ENCODE results near the gene CHIC1.
"Not testable (repeated sequence)": the region's sequence is repeated elsewhere in the genome, so short reads cannot be mapped to it uniquely, and the experiment has no call there.

The CHIC1 gene

DNA sequence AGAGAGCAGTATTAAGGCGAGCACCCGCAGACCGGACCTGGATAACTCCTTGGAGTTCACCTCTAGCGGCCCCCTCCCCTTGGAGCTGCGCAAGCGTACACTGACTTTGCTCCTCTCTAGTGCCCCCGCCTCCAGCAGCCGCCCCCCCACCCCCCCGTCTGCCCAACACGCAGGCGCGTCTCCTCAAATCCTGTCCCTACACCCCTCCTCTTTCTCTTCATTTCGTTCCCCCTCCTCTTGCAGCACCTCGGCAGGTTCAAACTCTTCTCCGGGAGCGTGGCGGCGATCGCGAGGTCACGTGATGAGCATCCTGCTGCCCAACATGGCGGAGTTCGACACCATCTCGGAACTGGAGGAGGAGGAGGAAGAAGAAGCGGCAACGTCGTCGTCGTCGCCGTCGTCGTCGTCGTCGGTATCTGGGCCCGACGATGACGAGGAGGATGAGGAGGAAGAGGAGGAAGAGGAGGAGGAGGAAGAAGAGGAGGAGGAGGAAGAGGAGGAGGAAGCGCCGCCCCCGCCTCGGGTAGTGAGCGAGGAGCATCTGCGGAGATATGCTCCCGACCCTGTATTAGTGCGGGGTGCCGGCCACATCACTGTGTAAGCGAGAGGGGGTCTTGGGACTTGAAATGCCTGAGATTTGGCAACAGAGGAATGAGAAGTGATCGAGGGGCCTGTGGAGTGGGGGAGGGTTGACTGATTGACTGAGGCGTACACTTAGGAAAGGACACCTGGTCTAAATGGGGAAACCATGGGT lies at the start of gene CHIC1:
Gene CHIC1, plus strand, starts transcription at position 214 of the 754 bp plus-strand sequence. Its CDS starts 88 bp downstream, at position 302.
- peak within 1 kb of the TSS; percentile 61 for H3K4me3 ChIP-seq (ENCODE audit: control insufficient read depth, low read depth, low read length)
- TF ChIP-seq, protein P1, sequence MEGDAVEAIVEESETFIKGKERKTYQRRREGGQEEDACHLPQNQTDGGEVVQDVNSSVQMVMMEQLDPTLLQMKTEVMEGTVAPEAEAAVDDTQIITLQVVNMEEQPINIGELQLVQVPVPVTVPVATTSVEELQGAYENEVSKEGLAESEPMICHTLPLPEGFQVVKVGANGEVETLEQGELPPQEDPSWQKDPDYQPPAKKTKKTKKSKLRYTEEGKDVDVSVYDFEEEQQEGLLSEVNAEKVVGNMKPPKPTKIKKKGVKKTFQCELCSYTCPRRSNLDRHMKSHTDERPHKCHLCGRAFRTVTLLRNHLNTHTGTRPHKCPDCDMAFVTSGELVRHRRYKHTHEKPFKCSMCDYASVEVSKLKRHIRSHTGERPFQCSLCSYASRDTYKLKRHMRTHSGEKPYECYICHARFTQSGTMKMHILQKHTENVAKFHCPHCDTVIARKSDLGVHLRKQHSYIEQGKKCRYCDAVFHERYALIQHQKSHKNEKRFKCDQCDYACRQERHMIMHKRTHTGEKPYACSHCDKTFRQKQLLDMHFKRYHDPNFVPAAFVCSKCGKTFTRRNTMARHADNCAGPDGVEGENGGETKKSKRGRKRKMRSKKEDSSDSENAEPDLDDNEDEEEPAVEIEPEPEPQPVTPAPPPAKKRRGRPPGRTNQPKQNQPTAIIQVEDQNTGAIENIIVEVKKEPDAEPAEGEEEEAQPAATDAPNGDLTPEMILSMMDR (IDR thresholded peaks at IDR 0.05; ENCODE audit: control insufficient read depth, insufficient read depth, low read depth, low read length, missing control alignments), result no peak
- no peak for DNase-seq (ENCODE audit: low read depth)

DNA sequence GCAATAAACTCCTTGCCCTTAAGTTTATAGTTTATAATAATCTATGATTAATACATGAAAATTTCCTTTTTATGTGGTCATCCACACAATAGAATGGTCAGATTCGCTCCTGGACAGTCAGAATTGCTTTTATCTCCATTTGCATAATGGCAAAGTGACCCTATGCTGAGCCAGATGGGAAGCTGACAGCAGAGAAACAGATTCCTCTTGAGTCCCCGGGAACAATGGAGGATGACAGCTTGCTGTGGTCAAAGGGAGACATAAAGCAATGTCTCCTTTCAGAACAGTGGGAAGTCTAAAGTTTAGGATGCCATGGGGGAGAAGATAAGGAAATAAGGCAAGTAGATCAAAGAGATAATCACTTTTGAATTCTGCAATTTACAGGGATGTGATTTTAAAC lies 40.2 kb upstream of the CHIC1 start:
- not testable (repeated sequence) for H3K4me3 ChIP-seq (ENCODE audit: control insufficient read depth, low read depth, low read length); DNase-seq (ENCODE audit: low read depth)

DNA sequence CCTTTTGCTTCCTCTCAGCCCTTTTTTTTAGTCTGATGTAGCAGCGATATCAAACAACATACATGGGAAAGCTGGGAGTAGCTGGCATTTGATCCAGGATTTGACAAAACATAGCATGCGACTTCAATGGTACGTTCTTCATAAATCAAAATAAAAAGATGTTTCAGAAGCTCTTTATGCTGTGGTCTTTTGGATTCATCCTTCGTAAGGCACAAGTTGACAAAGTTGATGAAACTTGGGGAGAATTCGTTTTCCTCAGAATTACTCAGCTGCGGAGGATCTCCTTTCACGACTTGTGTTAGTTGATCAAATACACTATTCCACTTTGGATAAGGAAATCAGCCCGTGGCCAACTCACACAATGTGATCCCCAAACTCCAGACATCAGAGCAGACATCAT lies 38.1 kb upstream of the CHIC1 start:
- DNase-seq (ENCODE audit: low read depth), result no peak
- TF ChIP-seq, protein P1 (IDR thresholded peaks at IDR 0.05; ENCODE audit: control insufficient read depth, insufficient read depth, low read depth, low read length, missing control alignments), result no peak
- no peak overlapping the region for H3K4me3 ChIP-seq (ENCODE audit: control insufficient read depth, low read depth, low read length)

DNA sequence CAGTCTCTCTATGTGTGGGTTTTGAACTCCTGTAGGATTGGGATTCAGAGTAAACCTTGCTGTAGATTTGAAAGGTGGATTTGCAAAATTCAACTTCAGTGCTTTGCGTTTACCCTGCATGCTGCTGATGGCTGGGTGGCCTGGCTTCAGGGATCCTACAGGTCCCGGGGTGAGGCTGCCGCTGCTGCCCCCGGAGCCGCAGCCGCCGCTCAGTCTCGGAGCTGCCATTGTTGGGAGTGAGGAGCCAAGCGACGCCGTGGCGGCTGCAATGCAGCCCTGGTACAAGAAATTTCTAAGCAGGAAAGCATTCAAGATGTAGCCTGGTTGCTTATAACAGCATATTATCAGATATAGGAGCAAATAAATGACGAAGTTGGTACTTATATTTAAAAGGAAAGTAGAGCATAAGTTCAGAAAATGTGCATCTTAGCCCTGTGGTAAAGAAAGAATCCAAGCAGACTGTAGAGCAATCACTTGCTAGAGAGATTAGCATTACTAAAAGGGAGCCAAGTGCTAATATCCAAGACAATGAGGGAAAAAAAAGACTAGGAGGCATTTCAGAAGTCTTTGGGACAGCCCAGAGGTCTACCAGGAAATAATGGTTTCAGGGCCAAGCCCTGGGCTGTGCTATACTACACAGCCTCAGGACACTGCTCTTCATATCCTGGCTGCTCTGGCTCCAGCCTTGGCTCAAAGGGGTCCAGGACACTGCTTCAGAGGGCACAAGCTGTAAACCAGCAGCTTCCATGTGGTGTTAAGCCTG lies 36.9 kb upstream of the CHIC1 start:
- H3K4me3 ChIP-seq (ENCODE audit: control insufficient read depth, low read depth, low read length), result no peak overlapping the region
- DNase-seq (ENCODE audit: low read depth), result no peak
- TF ChIP-seq, protein P1 (IDR thresholded peaks at IDR 0.05; ENCODE audit: control insufficient read depth, insufficient read depth, low read depth, low read length, missing control alignments), result no peak

DNA sequence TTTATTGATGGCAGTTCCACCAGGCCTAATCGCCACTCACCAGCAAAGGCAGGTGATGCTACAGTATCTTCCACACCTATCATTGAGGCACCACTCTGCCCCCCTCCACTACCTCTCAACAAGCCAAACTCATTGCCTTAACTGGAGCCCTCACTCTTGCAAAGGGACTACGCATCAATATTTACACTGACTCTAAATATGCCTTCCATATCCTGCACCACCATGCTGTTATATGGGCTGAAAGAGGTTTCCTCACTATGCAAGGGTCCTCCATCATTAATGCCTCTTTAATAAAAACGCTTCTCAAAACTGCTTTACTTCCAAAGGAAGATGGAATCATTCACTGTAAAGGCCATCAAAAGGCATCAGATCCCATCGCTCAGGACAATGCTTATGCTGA lies 31.3 kb upstream of the CHIC1 start:
- DNase-seq (ENCODE audit: low read depth); H3K4me3 ChIP-seq (ENCODE audit: control insufficient read depth, low read depth, low read length): not testable (repeated sequence)

DNA sequence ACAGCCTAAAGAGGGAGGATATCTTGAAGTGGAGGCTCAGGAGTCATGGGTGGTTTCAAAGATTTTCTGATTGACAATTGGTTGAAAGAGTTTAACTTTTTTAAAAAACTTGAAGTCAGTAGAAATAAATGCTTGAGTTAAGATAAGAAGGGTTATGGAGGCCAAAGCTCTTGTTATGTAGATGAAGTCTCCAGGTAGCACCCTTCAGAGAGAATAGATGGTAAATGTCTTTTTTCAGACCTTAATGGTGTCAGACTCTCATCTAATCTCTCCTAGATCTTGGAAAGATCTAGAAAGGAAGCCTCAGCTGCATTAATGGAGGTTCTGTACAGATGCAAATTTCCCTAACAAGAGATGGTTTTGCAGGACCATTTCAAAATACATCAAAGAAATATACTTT lies 6.8 kb upstream of the CHIC1 start:
- TF ChIP-seq, protein P1 (IDR thresholded peaks at IDR 0.05; ENCODE audit: control insufficient read depth, insufficient read depth, low read depth, low read length, missing control alignments), result no peak

DNA sequence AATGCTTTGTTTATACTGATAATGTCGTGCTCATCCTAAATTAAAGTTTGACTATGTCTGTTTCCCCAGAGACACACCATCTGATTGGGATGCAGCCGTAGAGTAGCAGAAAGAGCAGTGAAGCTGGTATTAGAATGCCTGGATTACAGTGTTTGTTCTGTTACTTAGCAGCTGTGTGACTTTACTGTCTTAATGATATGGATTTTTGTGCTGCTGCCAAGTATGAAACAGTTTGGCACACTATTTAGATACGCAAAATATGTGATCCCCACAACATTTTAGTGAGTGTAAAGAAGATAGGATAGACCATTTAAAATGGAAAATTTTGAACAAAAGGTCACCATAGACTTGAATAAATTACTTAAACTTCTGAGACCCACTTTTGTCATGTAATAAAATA lies 1.2 kb upstream of the CHIC1 start:
- H3K4me3 ChIP-seq (ENCODE audit: control insufficient read depth, low read depth, low read length), result no peak overlapping the region
- DNase-seq (ENCODE audit: low read depth), result no peak
- TF ChIP-seq, protein P1 (IDR thresholded peaks at IDR 0.05; ENCODE audit: control insufficient read depth, insufficient read depth, low read depth, low read length, missing control alignments), result no peak

More for the DNA sequence above, 6.8 kb upstream of the CHIC1 start:
- DNase-seq (ENCODE audit: low read depth), result no peak
- H3K4me3 ChIP-seq (ENCODE audit: control insufficient read depth, low read depth, low read length), result no peak overlapping the region

All from AG09309 (cell line).